Activated naive CD8-positive, alpha-beta T cell (primary cell): ENCODE measurements around the gene CDK9.
"Not testable (repeated sequence)": the region's sequence is repeated elsewhere in the genome, so short reads cannot be mapped to it uniquely, and the experiment has no call there.

Experiments used
- H3K27ac Mint-ChIP-seq: one replicate; pipeline ENCODE4 v1.8.0; 2021; ENCODE audit warnings: mixed read lengths
- H3K27me3 Mint-ChIP-seq: one replicate; pipeline ENCODE4 v1.8.0; 2021; ENCODE audit warnings: mixed read lengths
- H3K36me3 Mint-ChIP-seq: one replicate; pipeline ENCODE4 v1.8.0; 2021; ENCODE audit warnings: mixed read lengths
- H3K4me1 Mint-ChIP-seq: one replicate; pipeline ENCODE4 v1.8.0; 2021; ENCODE audit warnings: low read depth, mixed read lengths
- H3K4me3 Mint-ChIP-seq: one replicate; pipeline ENCODE4 v1.8.0; 2021; ENCODE audit warnings: mild to moderate bottlenecking, mixed read lengths
- H3K9me3 Mint-ChIP-seq: one replicate; pipeline ENCODE4 v1.8.0; 2021; ENCODE audit warnings: low read depth, mixed read lengths

CDK9 gene

DNA sequence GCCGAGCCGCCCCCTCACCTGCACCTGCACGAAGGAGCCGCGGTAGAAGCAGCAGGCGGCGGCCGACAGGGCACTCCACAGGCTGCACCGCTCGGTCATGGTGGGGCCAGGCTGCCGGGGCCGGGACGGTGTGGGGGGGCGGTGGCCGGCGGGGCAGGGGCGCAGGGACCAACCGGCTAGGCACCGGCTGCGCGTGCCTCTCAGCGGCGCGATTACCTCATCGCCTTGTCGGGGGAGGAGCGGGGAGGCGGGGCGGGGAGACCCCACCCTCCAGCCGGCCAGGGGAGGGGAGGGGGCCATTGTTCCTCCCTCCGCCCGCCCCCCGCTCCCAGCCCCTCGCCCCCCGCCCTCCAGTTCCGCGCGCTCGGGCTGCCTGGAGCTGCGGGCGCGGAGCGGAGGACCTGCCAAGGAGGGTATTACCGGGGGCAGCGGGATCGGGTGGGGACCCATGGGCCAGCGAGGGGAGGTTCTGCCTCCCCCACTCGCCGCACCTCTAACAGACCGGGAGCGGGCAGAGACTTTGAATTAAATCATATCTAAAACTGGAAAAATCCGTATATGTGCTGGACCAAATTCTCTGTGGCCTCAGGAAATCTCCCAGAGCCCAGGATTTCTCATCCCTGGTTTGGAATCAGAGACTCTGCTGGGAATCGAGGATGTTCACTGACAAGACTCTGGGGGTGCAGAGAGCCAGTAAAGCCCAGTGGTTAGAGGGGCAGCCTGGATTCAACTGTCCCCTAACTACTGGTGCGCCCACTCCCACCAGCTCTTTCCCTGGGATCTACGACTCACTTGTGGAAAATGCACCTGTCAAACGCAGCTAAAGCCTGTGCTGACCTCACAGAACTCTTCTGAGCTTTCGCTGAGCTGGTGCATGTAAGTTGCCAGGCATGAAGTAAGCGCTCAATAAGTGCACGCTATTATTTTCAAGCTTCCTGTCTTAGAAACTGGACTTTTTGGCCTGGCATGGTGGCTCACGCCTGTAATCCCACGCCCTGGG lies 30.5 kb upstream of the CDK9 start:
- H3K27ac Mint-ChIP-seq: no peak overlapping the region
- H3K27me3 Mint-ChIP-seq: no peaks in the 10 kb centered on the region
- H3K36me3 Mint-ChIP-seq: peaks cover 3% of the 10 kb centered on the region
- no peaks in the 10 kb centered on the region for H3K9me3 Mint-ChIP-seq
- peaks cover 8% of the 10 kb centered on the region for H3K4me1 Mint-ChIP-seq
- H3K4me3 Mint-ChIP-seq: no peak overlapping the region

DNA sequence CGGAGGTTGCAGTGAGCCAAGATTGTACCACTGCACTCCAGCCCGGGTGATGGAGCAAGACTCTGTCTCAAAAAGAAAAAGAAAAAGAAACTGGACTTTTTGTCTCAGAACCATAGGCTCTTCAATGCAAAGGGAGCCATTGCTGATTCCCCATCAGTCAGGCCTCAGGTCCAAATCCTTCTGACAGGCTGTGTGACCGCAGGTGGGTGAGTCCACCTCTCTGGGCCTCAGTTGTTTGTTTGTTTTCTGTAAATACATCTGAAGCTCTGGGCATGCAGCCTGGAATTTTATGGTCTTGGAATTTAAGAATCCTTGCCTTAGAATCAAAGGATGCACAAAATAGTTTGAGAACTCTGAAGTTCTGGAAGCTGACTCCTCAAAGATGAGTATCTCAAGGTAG lies 29.6 kb upstream of the CDK9 start:
- H3K4me3 Mint-ChIP-seq: no peak overlapping the region
- H3K9me3 Mint-ChIP-seq: no peaks in the 10 kb centered on the region
- peaks cover 7% of the 10 kb centered on the region for H3K4me1 Mint-ChIP-seq
- no peaks in the 10 kb centered on the region for H3K36me3 Mint-ChIP-seq
- no peaks in the 10 kb centered on the region for H3K27me3 Mint-ChIP-seq
- H3K27ac Mint-ChIP-seq: no peak overlapping the region

DNA sequence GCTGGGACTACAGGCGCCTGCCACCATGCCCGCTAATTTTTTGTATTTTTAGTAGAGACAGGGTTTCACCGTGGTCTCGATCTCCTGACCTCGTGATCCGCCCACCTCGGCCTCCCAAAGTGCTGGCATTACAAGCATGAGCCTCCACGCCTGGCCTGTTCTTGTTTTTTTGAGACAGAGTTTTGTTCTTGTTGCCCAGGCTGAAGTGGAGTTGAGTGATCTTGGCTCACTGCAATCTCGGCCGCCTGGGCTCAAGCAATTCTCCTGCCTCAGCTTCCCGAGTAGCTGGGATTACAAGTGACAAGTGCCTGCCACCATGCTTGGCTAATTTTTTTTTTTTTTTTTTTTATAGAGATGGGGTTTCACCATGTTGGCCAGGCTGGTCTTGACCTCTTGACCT lies 29.1 kb upstream of the CDK9 start:
- not testable (repeated sequence) for H3K9me3 Mint-ChIP-seq, H3K27ac Mint-ChIP-seq, H3K36me3 Mint-ChIP-seq, H3K4me3 Mint-ChIP-seq, H3K4me1 Mint-ChIP-seq, H3K27me3 Mint-ChIP-seq

DNA sequence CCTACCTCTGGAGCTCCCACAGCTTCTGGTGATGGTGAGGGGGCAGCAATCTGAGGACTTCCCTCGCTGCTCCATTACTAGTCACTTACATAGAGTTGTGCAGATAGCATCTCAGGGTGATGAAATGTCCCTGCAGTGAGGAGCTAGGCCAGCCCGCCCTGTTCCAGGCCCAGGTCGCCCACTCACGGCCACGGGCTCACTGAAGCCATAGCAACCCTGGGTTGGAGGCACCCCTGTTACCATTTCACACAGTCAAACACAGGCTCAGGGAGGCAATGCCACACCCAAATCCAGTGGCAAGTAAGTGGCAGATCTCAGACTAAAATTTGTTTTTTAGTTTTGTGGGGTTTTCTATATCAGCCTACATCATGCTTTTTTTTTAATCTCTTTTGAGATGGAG lies 27.0 kb upstream of the CDK9 start:
- H3K4me3 Mint-ChIP-seq: no peak overlapping the region
- no peaks in the 10 kb centered on the region for H3K9me3 Mint-ChIP-seq
- H3K36me3 Mint-ChIP-seq: no peaks in the 10 kb centered on the region
- H3K27me3 Mint-ChIP-seq: no peaks in the 10 kb centered on the region
- peaks cover 25% of the 10 kb centered on the region for H3K4me1 Mint-ChIP-seq
- peak overlapping the region; percentile 76 for H3K27ac Mint-ChIP-seq

DNA sequence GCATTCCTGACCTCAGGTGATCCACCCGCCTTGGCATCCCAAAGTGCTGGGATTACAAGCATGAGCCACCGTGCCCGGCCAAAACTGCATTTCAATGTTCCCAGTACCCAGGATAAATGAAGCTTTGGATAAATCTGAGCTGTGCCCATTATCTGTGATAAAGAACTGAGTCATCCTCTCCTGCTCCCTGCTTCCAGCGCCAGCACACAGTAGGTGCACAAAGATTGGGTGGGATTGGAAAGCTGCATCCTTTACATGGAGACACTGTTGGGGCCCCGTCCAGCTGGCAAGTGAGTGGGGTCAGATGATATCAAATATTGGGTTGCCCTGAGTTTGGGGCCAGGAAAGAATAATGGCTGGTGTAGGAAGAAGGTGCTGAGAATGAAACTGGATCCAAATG lies 24.8 kb upstream of the CDK9 start:
- Mint-ChIP-seq H3K4me1 (peaks cover 42% of the 10 kb centered on the region), H3K36me3 (peaks cover 2% of the 10 kb centered on the region), H3K9me3 (no peaks in the 10 kb centered on the region), H3K27ac (peak overlapping the region; percentile 68), H3K4me3 (no peak overlapping the region), H3K27me3 (no peaks in the 10 kb centered on the region)

DNA sequence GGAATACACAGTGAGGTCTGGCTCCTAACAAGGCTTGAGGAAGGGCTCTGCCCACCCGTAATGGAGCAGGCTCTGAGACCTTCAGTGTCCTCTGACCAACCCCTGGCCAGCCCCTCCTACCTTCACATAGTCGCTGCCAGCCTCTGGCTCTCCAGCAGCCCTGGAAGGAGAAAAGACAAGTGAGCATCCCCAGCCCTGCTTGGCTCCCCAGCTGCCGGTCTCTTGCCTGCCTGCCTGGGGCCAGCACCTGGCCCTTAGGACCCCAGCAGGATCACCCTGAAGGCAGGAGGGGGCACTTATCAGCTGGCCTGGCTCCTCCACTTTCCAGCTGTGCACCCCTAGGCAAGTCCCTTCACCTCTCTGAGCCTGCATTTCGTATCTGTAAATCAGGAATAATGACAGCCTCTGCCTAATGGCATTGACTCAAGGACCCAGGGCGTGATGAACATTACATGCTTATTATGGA lies 24.3 kb upstream of the CDK9 start:
- Mint-ChIP-seq H3K36me3 (peaks cover 2% of the 10 kb centered on the region), H3K9me3 (no peaks in the 10 kb centered on the region), H3K4me3 (no peak overlapping the region), H3K27me3 (no peaks in the 10 kb centered on the region), H3K27ac (no peak overlapping the region), H3K4me1 (peaks cover 46% of the 10 kb centered on the region)

DNA sequence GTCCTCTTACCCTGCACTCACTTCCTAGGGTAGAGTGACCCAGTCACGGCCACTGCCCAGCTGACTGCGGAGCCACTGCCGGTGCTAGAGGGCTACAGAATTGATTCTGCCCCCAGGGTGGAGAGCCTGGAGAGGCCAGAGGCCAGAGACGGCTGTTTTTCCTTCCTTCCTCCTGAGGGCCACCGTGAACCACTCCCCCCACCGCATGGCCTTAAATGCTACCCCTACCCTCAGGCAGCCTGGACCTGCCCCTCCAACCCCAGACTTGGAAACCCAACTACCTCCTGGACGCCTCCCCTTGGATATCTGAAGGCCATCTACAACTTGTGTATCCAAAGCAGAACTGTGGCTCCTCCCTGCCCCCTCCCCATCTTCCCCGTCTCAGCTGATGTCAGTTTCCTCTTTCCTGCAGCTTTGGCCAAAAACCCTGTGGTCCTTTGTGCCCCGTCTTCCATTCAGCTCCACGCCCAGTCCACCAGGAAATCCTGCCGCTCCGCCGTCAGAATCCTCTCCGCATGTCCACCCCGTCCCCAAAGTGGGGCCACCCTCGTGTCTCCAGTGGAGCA lies 23.6 kb upstream of the CDK9 start:
- Mint-ChIP-seq H3K9me3 (no peaks in the 10 kb centered on the region), H3K27ac (peak overlapping the region; percentile 73), H3K36me3 (peaks cover 2% of the 10 kb centered on the region), H3K4me1 (peaks cover 53% of the 10 kb centered on the region), H3K27me3 (no peaks in the 10 kb centered on the region), H3K4me3 (no peak overlapping the region)

DNA sequence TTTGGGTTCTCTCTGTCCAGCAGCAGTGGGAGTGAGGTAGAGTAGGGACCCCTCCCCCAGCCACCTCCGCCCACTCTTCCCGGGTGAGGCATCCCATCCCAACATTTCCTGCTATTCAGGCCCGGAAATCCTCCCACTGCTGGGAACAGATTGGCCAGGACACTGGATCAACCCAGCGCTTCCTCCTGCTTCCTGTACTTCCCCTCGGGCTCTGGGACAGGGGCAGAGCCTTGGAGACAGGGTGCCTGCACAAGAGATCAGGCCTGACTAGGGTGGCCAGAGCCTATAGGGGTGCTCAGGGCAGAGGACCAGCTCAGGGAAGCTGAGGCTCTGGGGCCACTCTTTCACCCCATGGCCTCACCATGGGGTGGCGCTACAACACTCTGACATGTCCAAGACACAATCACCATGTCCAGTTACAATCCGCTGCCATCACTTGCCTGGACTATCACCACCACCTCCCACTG lies 21.9 kb upstream of the CDK9 start:
- no peaks in the 10 kb centered on the region for H3K9me3 Mint-ChIP-seq

DNA sequence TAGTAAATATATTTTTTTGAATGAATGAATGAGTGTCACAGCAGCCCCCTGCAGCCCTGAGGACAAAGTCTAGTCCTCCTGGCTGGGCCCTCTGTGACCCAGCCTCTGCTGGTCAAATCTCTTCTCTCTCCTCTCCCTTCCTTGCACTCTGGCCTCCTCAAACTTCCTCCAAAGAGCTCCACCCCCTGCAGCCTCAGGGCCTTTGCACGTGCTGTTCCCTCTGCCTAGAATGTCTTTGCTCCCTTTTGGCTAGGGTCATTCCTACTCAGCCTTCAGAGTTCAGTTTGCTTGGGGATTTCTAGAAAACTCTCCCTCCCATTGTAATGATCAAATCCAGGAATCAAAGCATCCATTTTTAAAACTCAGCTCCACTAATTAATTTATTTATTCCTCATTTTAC lies 20.4 kb upstream of the CDK9 start:
- Mint-ChIP-seq H3K9me3 (no peaks in the 10 kb centered on the region), H3K4me3 (no peak overlapping the region), H3K36me3 (peaks cover 6% of the 10 kb centered on the region), H3K27ac (peak overlapping the region; percentile 86), H3K27me3 (no peaks in the 10 kb centered on the region), H3K4me1 (peaks cover 79% of the 10 kb centered on the region)

More for the DNA sequence above, 21.9 kb upstream of the CDK9 start:
- no peak overlapping the region for H3K4me3 Mint-ChIP-seq
- peaks cover 5% of the 10 kb centered on the region for H3K36me3 Mint-ChIP-seq
- H3K27ac Mint-ChIP-seq: peak overlapping the region; percentile 46
- H3K27me3 Mint-ChIP-seq: no peaks in the 10 kb centered on the region
- H3K4me1 Mint-ChIP-seq: peaks cover 66% of the 10 kb centered on the region

DNA sequence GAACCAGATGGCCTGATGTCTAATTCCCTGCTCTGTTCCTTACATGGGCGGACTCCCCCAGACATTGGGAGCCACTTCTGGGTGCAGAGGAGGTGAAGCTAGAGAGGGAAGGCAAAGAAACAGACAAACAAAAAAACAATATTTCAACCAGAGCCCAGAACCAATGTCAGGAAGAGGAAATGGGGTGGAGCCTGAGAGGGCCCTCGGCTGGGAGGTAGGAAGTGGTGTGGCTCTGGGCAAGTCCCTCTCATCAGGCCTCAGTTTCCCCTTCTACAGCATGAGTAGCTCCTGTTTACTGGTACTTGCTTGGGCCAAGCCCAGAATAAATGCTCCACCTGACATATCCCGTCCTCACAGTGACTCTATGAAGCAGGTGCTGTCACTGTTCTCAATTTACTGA lies 18.4 kb upstream of the CDK9 start:
- H3K36me3 Mint-ChIP-seq: peaks cover 6% of the 10 kb centered on the region
- H3K27me3 Mint-ChIP-seq: no peaks in the 10 kb centered on the region
- no peaks in the 10 kb centered on the region for H3K9me3 Mint-ChIP-seq
- H3K27ac Mint-ChIP-seq: peak overlapping the region; percentile 97
- peak overlapping the region; percentile 61 for H3K4me3 Mint-ChIP-seq
- peaks cover 87% of the 10 kb centered on the region for H3K4me1 Mint-ChIP-seq

DNA sequence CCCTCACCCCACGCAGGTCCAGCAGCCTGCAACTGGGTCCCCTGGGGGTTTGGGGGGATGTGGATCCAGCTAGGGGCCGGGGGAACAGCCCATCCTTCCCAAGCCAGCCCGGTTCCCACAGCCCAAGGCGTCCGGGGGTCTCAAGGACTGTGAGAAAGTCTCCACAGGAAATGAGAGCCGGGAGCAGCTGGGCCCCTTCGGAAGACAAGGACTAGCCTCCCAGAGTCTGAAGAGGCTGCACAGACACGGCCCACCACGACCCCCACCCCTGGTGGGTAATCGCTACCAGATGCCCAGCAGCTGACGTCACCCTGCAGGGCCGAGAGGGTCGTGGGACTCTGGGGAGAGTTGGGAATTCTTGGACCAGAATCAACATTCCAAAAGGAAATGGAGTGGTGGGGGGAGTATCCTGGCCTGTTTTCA lies 17.9 kb upstream of the CDK9 start:
- Mint-ChIP-seq H3K36me3 (peaks cover 6% of the 10 kb centered on the region), H3K4me1 (peaks cover 84% of the 10 kb centered on the region), H3K9me3 (no peaks in the 10 kb centered on the region), H3K4me3 (peak overlapping the region; percentile 74), H3K27ac (peak overlapping the region; percentile 97), H3K27me3 (no peaks in the 10 kb centered on the region)

DNA sequence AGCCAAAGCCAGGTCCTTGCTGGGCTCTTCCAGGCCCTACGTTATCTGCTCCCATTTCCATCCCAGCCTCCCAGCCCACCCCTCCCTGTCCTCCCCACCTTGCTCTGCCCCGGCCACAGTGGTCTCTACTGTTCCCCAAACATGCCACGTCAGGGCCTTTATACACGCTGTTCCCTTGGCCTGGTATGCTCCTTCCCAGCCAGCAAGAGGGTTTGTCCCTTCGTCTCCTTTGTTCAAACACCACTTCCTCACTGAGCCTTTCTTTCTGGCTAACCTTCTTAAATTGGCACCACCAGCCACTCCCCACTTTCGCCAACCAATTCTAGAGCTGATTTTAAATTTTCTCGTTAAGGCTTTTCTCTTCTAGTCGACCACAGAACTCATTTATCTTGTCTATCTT lies 17.1 kb upstream of the CDK9 start:
- peaks cover 79% of the 10 kb centered on the region for H3K4me1 Mint-ChIP-seq
- no peaks in the 10 kb centered on the region for H3K9me3 Mint-ChIP-seq
- no peaks in the 10 kb centered on the region for H3K27me3 Mint-ChIP-seq
- H3K4me3 Mint-ChIP-seq: peak overlapping the region; percentile 74
- peak overlapping the region; percentile 97 for H3K27ac Mint-ChIP-seq
- peaks cover 6% of the 10 kb centered on the region for H3K36me3 Mint-ChIP-seq

DNA sequence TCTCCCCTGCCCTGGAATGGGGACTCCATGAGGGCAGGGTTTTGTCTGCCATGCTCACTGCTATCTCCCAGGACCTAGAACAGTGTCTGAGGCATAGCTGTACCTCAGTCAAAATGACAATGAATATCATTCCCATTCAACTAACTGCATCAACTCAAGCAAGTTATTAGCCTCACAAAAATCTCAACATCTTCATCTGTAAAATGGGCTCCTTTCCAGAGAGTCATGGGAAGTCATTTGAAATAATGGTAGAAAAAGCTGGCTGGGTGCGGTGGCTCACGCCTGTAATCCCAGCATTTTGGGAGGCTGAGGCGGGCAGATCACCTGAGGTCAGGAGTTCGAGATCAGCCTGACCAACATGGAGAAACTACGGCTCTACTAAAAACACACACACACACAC lies 16.7 kb upstream of the CDK9 start:
- Mint-ChIP-seq H3K27ac (peak overlapping the region; percentile 97), H3K4me1 (peaks cover 77% of the 10 kb centered on the region), H3K4me3 (peak overlapping the region; percentile 74), H3K27me3 (no peaks in the 10 kb centered on the region), H3K36me3 (peaks cover 6% of the 10 kb centered on the region), H3K9me3 (no peaks in the 10 kb centered on the region)

DNA sequence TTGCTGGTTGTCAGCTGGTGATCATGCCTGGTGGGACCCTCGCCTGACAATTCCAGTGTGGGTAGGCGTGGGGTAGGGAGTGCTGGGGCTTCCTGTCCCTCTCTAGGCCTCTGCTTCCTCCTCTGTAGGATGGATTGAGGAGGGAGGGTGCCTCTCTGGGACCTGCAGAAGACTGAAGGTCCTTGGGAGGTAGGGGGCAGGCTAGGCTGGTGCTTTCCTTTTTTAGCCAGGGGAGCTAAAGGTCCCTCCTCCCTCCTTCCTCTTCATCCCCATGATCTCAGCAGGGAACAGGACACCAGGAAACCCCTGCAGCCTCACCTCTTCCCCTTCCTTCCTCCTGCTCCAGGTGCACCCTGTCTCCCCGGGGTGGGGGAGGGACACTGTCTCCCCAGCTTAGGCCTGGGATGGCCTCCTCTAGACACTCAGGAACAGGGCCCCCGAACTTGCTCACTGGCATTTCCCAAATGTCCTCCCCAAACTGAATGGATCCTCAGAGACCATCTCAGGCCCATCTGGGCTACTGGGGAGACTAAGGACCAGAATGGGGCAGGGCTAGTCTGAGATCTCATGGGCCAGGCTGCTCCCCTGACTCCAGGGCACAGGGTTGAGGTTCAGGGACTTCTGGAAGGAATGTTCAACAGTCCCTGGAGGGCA lies 15.8 kb upstream of the CDK9 start:
- H3K27ac Mint-ChIP-seq: peak overlapping the region; percentile 91
- H3K27me3 Mint-ChIP-seq: no peaks in the 10 kb centered on the region
- peak overlapping the region; percentile 85 for H3K4me3 Mint-ChIP-seq
- H3K4me1 Mint-ChIP-seq: peaks cover 78% of the 10 kb centered on the region
- peaks cover 5% of the 10 kb centered on the region for H3K36me3 Mint-ChIP-seq
- no peaks in the 10 kb centered on the region for H3K9me3 Mint-ChIP-seq

DNA sequence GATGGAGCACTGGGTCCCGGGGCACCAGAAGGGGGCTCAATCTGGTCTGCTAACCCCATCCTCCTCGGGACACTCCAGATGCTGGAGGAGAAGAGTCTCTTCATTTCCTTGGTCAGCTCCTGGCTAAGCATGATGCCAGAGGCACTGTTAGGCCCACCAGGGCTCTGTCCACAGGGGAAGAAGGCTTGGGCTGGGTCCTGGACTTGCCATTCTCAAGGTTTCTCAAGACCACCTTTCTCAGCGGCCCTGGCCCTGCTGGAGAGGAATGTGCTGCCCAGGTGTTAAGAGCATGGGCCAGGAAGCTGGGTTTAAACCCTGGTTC lies 15.3 kb upstream of the CDK9 start:
- Mint-ChIP-seq H3K27me3 (no peaks in the 10 kb centered on the region), H3K9me3 (no peaks in the 10 kb centered on the region), H3K4me3 (peak overlapping the region; percentile 85), H3K27ac (peak overlapping the region; percentile 91), H3K36me3 (peaks cover 4% of the 10 kb centered on the region), H3K4me1 (peaks cover 74% of the 10 kb centered on the region)
